GM19455 (cell line): ENCODE measurements around the gene JMJD1C.
"Not testable (repeated sequence)": the region's sequence is repeated elsewhere in the genome, so short reads cannot be mapped to it uniquely, and the experiment has no call there.

Experiments
- ATAC-seq: cut with Tn5 transposase; IDR thresholded peaks from one replicate; pipeline ENCODE4 v1.9.1; 2021; ENCODE audit not compliant: unreplicated experiment

JMJD1C gene

GRCh38 chr10:63465293-63466143 lies at the start of gene JMJD1C:
TSS of gene JMJD1C (minus strand) at chr10:63465977. CDS start at chr10:63465662, 315 bp downstream.
- peak; percentile 68 for ATAC-seq

GRCh38 chr10:63515002-63515763 lies 49.4 kb upstream of the JMJD1C start:
- no peak for ATAC-seq

- no peak for ATAC-seq
Observed at GRCh38 chr10:63506554-63506953, 40.8 kb upstream of the JMJD1C start.

- no peak for ATAC-seq
Observed at GRCh38 chr10:63505562-63505961, 39.8 kb upstream of the JMJD1C start.

GRCh38 chr10:63504145-63504881 lies 38.5 kb upstream of the JMJD1C start:
- no peak for ATAC-seq

- ATAC-seq, result no peak
Observed at GRCh38 chr10:63503395-63503794, 37.6 kb upstream of the JMJD1C start.

GRCh38 chr10:63502832-63503231 lies 37.1 kb upstream of the JMJD1C start:
- no peak for ATAC-seq

GRCh38 chr10:63501954-63502353 lies 36.2 kb upstream of the JMJD1C start:
- ATAC-seq, result no peak

GRCh38 chr10:63500551-63500950 lies 34.8 kb upstream of the JMJD1C start:
- not testable (repeated sequence) for ATAC-seq

- no peak for ATAC-seq
Observed at GRCh38 chr10:63498665-63499064, 32.9 kb upstream of the JMJD1C start.

GRCh38 chr10:63497321-63497720 lies 31.5 kb upstream of the JMJD1C start:
- ATAC-seq, result no peak

- ATAC-seq, result no peak
Observed at GRCh38 chr10:63496561-63496960, 30.8 kb upstream of the JMJD1C start.

- no peak for ATAC-seq
Observed at GRCh38 chr10:63494951-63495350, 29.2 kb upstream of the JMJD1C start.

- ATAC-seq, result no peak
Observed at GRCh38 chr10:63493004-63493403, 27.2 kb upstream of the JMJD1C start.

GRCh38 chr10:63492317-63492690 lies 26.5 kb upstream of the JMJD1C start:
- ATAC-seq, result not testable (repeated sequence)

GRCh38 chr10:63491588-63492316 lies 26.0 kb upstream of the JMJD1C start:
- ATAC-seq, result no peak

GRCh38 chr10:63489838-63490237 lies 24.1 kb upstream of the JMJD1C start:
- ATAC-seq, result no peak

GRCh38 chr10:63487990-63488389 lies 22.2 kb upstream of the JMJD1C start:
- ATAC-seq, result no peak

- no peak for ATAC-seq
Observed at GRCh38 chr10:63483983-63484382, 18.2 kb upstream of the JMJD1C start.

GRCh38 chr10:63481815-63482421 lies 16.1 kb upstream of the JMJD1C start:
- ATAC-seq, result no peak
